ENCODE measurements around the gene SDK1.
"Not testable (repeated sequence)": the region's sequence is repeated elsewhere in the genome, so short reads cannot be mapped to it uniquely, and the experiment has no call there.

Gene SDK1

DNA sequence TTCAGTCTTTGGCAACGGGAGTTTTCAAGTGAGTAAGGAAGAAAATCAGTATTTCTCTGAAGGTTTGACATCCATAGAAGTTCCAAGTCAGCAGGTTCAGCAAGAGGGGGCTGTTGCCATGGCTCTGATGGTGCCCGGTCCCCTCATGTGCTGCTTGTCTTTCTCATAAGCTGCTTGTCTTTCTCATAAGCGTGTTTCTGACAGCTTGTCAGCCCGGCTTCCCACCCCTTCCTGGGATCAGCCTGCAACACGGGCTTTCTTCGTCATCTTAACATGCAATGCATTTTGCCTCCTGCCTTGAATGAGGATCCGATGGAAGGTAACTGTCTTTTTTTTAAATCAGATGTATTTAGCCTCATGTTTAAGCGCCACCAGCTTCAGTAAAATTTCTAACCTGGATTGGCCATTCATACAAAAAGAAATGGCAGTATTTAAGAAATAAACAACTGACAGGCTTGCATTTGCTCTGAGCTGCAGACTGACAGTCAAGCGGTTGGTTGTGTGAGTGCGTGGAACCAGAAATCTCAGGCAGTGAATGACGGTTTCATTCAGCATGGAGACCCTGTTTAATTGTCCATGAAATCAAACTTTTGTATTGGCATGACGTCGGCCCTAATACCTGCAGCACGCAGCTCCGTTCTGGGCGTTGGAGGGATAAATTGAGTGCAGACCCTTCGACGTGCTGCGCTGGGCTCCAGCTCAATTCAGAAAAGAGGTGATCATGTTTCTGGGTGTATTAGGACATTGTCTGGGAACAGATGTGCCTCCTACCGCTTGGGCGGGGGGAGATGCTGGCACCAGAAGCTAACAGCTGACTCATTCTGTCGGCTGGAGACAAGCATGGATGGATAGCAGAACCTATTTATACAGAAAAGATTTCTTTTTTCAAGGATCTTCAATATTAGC, 926.3 kb downstream of the SDK1 start:
- DNase-seq (ENCODE audit: low spot score) = no peak

GRCh38 chr7:4230352-4230751, 929.3 kb downstream of the SDK1 start:
- no peak for DNase-seq (ENCODE audit: low spot score)

- DNase-seq (ENCODE audit: low spot score) = no peak
Measured at GRCh38 chr7:4233146-4233545, 932.1 kb downstream of the SDK1 start.

- no peak for DNase-seq (ENCODE audit: low spot score)
Measured at GRCh38 chr7:4233621-4234497, 932.8 kb downstream of the SDK1 start.

DNA sequence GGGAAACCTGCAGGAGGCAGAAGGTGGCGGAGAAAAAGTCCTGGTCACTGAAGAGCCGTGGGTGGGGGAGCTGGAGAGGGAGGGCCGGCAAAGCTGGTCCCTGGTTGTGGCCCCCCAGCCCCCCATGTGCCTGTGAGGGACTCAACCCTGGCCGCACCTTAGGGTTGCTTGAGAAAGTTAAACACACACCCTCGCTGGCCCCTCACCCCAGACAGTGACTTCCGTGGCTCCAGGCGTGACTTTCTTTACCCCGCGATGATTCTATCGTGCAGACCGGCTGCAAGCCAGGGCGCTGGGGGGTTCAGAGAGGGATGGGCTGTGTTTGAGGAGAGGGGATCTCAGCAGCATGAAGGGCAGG, 933.4 kb downstream of the SDK1 start:
- DNase-seq (ENCODE audit: low spot score) = no peak

DNA sequence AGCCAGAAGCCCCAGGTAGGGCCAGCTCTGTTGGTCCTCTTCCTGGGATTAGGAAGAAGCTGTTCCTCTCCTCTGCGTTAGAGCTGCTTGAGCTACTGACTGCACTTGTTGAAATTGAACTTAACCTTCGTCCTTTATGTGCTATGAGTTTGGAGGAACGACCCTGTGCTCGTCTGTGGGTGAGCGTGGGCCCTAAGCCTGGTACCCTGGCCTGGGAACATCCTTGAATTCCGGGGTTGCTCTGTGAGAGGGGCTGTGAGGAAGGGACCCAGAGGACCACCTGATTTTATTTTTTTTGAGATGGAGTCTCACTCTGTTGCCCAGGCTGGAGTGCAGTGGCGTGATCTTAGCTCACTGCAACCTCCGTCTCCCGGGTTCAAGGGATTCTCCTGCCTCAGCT, 933.8 kb downstream of the SDK1 start:
- DNase-seq (ENCODE audit: low spot score) = no peak

DNA sequence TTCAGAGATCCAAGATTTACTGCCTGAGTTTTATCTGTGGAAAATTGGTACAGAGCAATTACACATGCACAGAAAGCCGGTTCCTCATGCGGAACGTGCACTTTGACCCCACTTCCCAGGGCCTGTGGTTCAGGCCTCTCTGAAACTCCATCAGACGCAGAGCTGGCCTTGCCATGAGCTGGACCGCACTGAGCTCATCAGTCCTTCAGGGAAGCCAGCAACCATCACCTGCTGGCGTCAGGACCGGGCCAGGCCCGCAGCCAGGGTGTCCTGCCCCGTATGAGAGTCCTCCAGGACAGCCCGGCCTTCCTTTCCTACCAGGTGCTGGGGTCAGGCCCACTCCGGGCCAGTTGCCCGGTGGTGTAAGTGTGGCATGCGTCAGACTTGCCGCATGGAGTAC, 934.5 kb downstream of the SDK1 start:
- no peak for DNase-seq (ENCODE audit: low spot score)

GRCh38 chr7:4236389-4236788, 935.3 kb downstream of the SDK1 start:
- DNase-seq (ENCODE audit: low spot score) = no peak

DNA sequence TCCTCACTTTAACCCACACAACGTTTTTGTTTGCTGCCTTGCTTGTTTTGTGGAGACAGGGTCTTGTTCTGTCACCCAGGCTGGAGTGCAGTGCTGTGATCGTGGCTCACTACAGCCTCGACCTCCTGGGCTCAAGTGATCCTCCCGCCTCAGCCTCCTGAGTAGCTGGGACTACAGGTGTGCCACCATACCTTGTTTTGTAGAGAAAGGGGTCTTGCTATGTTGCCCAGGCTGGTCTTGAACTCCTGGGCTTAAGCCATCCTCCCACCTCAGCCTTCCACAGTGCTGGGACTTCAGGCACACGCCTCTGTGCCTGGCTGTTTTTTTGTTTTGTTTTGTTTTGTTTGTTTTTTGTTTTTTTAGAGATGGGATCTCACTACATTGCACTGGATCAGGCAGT, 935.8 kb downstream of the SDK1 start:
- DNase-seq (ENCODE audit: low spot score) = not testable (repeated sequence)

- no peak for DNase-seq (ENCODE audit: low spot score)
Measured at GRCh38 chr7:4237296-4238235, 936.5 kb downstream of the SDK1 start.

DNA sequence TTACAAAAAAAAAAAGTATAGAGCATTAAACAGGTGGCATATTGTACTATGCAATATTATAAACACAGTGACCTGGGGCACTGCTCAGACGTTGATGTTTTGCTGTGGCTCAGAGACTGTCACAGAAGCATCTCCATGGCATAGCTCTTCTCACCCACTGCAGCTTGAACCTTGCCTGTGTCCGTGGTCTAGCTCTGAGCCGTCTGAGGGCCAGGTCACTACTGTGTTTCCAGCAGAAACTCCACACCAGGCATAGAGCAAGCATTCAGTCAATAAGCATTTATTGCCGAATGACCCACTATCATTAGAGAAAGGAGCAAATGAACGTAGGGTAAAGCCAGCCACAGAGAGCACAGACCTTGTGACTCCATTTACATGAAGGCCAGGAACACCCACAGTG, 937.8 kb downstream of the SDK1 start:
- DNase-seq (ENCODE audit: low spot score) = no peak

DNA sequence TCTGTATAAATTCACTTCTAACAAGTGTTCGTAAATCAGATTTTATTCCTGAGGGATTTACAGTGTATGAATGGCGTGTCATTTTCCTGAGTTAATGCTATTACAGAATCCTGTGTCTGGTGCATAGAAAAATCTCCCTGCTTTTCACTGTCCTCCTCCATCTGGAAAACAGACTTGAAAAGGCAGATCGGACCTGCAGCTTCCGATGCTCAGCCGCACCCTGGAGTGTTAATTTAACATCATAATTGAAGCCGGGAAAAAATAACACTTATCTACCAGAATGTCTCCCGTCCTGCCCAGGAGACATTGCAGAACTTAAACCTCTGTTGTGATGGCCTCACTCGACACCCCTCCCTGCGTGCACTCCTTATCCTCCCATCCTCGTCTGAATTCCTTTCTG, 939.0 kb downstream of the SDK1 start:
- no peak for DNase-seq (ENCODE audit: low spot score)

- DNase-seq (ENCODE audit: low spot score) = no peak
Measured at GRCh38 chr7:4240520-4241303, 939.7 kb downstream of the SDK1 start.

DNA sequence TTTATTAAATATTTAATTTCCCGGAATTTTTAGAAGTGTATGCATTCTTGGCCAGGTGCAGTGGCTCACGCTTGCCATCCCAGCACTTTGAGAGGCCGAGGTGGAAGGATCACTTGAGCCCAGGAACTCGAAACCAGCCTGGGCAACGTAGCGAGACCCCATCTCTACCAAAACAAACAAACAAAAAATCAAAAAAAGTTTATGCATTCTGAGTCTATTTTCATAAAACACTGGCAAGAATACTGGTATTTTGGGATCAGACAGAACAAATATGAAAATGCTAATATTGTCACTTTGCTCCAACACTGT, 940.2 kb downstream of the SDK1 start:
- no peak for DNase-seq (ENCODE audit: low spot score)

DNA sequence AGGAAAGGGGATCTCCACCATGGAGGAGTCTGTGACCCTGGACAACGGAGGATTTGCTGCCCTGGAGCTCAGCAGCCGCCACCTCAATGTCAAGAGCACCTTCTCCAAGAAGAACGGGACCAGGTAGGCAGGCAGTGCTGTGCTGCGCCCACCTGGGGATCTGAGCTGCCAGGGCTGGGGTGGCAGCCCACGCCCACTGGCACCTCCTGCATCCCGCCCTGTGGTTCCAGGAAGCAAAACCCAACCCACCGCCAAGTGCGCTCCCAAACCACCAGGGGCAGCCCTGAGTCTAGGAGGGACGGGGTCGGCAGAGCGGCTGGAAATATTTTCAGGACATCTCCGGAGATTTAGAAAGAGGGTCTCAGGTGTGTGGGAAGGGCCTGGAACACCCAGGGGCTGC, 940.7 kb downstream of the SDK1 start:
- DNase-seq (ENCODE audit: low spot score) = no peak

DNA sequence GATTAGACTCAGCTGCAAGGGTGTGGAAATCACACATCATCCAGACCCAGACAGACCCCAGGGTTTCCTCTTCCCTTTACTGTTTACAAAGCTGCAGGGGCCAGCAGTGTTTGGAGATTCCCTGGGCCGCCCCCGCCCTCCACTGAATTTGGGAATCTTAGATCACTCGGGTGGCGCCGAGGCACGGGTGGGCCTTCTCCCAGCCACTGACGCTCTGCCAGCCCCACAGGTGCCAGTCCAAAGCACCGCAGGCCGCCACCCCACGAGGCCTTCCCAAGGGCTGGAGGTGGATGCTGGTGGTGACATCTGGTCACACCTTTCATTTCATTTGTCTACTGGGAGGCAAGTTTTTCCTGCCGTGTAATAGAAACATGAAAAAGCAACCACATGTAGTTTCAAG, 941.7 kb downstream of the SDK1 start:
- DNase-seq (ENCODE audit: low spot score) = no peak

GRCh38 chr7:4244041-4244440, 943.0 kb downstream of the SDK1 start:
- DNase-seq (ENCODE audit: low spot score) = no peak

DNA sequence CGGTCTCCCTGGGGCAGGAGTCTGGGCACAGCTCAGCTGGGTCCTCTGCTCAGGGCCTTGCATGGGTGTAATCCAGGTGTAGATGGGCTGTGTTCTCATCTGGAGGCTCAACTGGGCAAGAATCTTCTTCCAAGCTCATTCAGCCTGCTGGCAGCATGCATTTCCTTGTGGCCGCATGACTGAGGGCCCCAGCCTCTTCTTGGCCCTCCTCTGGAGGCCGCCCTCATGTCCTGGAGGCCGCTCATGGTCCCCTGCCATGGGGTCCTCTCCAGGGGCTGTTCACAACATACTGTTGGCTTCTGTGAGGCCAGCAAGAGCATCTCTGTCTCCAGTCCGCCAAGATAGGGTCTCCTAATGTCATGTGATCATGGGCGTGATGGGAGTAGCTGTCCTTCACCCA, 943.6 kb downstream of the SDK1 start:
- DNase-seq (ENCODE audit: low spot score) = no peak

DNA sequence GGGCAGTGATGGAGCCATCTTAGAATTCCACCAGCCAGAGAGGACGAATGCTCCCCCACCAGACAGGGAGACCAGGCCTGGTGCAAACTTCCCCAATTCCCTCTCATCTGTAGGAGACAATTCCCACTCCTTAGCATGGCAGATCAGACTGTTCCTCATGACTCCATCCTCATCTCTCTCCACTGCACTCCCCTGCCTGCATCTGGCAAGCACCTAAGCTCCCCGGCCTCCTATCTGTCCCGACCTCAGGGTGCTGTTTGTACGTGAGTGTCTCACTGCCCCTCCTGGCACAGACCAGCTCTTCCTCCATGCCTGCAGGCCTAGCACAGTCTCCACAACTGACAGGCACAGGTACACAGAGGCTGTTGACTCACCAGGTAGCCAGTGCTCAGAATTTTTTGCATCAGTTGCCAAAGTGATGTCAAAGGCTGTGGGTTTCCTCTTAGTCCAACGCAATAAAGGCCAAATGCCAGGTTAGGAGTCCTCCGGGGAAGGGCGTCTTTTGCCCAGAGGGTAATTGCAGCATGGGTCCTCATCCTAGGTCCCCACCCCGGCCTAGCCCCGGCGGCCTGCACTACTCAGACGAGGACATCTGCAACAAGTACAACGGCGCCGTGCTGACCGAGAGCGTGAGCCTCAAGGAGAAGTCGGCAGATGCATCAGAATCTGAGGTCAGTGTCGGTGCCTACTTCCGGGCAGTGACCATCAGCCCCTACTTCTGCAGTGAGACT, 944.2 kb downstream of the SDK1 start:
- no peak for DNase-seq (ENCODE audit: low spot score)

- DNase-seq (ENCODE audit: low spot score) = no peak
Measured at GRCh38 chr7:4245866-4246470, 944.9 kb downstream of the SDK1 start.

Data from GM03348 (cell line).